Muscle layer of colon (tissue), 2 donors: ENCODE results near the gene PCSK1N.
"Not testable (repeated sequence)": the region's sequence is repeated elsewhere in the genome, so short reads cannot be mapped to it uniquely, and the experiment has no call there.

Experiments
- H3K27ac ChIP-seq: one replicate; pipeline ENCODE4 v1.7.0; 2013; ENCODE audit warnings: low read depth, mild to moderate bottlenecking, low read length, moderate library complexity
- H3K27me3 ChIP-seq, 2 donors: one replicate each; pipeline ENCODE4 v1.7.0; 2013; ENCODE audit warnings: low read length in 2 of 2, mild to moderate bottlenecking in 2 of 2; ENCODE audit not compliant: insufficient read depth in 2 of 2, control insufficient read depth in 1 of 2
- H3K36me3 ChIP-seq: one replicate; pipeline ENCODE4 v1.7.0; 2013; ENCODE audit warnings: mild to moderate bottlenecking, low read length; ENCODE audit not compliant: insufficient read depth
- H3K4me1 ChIP-seq: one replicate; pipeline ENCODE4 v1.7.0; 2013; ENCODE audit warnings: mild to moderate bottlenecking, low read length; ENCODE audit not compliant: insufficient read depth
- H3K4me3 ChIP-seq, 2 donors: one replicate each; pipeline ENCODE4 v1.7.0; 2013; ENCODE audit warnings: low read length in 2 of 2, low read depth in 1 of 2, mild to moderate bottlenecking in 1 of 2, moderate library complexity in 1 of 2
- H3K9ac ChIP-seq: one replicate; pipeline ENCODE4 v1.7.0; 2013; ENCODE audit warnings: low read length
- H3K9me3 ChIP-seq: one replicate; pipeline ENCODE4 v1.7.0; 2013; ENCODE audit warnings: mild to moderate bottlenecking, low read length
- donor health status: abdominal sarcoma.
- donor health status: Adenocarcinoma of cecum.

The PCSK1N gene

DNA sequence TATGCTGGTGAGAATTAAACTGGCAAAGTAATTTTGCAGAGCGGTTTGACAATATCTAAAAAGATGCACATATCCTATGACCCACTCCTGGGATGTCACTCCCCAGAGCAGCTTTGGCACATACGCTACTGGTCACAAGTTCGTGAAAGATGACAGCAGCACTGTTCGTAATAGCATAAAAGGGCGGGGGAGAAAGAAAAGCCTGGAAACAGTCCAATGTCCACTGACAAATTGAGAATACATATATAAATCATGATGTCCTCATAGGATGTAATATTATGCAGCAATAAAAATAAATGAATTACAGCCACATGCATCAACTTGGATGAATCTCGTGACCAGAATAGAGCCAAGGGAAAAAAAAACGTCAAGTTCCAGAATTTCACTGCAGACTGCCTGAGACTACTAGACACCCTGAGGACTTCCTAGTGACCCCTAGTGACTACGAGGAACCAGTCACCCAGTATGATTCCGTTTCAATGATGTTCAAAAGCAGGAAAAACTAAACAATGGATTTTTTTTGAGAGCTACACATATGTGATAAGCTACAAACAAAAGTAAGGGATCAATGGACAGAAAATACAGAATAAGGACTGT is 1.8 kb downstream of the PCSK1N start:
- Histone ChIP-seq H3K27me3 (peaks cover 28 to 40% of the 10 kb centered on the region in 2 donors), H3K4me3 (no peak overlapping the region), H3K9ac (no peak overlapping the region), H3K36me3 (no peaks in the 10 kb centered on the region), H3K9me3 (no peaks in the 10 kb centered on the region), H3K27ac (no peak overlapping the region), H3K4me1 (no peaks in the 10 kb centered on the region)

DNA sequence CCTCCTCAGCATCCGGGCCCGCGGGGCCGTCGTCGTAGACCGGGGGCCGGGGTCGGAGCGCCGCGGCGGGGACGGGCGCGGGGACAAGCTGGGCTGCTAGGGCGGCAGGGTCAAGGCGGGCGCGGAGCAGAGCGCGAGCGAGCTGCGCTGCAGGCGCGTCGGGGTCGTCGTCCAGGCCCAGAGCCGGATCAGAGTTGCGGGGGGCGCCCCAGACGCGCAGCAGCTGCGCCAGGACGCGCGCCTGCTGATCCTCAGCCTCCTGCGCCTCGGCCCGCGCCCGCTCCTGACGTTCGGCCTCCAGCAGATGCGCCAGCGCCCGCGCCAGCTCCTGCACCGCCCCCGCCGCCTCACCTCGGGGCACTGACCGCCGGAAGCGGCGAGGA is 3.5 kb downstream of the PCSK1N start:
- H3K4me3 ChIP-seq: no peak overlapping the region
- H3K36me3 ChIP-seq: no peaks in the 10 kb centered on the region
- peaks cover 28 to 40% of the 10 kb centered on the region in 2 donors for H3K27me3 ChIP-seq
- no peak overlapping the region for H3K9ac ChIP-seq
- H3K4me1 ChIP-seq: no peaks in the 10 kb centered on the region
- H3K9me3 ChIP-seq: no peaks in the 10 kb centered on the region
- no peak overlapping the region for H3K27ac ChIP-seq

DNA sequence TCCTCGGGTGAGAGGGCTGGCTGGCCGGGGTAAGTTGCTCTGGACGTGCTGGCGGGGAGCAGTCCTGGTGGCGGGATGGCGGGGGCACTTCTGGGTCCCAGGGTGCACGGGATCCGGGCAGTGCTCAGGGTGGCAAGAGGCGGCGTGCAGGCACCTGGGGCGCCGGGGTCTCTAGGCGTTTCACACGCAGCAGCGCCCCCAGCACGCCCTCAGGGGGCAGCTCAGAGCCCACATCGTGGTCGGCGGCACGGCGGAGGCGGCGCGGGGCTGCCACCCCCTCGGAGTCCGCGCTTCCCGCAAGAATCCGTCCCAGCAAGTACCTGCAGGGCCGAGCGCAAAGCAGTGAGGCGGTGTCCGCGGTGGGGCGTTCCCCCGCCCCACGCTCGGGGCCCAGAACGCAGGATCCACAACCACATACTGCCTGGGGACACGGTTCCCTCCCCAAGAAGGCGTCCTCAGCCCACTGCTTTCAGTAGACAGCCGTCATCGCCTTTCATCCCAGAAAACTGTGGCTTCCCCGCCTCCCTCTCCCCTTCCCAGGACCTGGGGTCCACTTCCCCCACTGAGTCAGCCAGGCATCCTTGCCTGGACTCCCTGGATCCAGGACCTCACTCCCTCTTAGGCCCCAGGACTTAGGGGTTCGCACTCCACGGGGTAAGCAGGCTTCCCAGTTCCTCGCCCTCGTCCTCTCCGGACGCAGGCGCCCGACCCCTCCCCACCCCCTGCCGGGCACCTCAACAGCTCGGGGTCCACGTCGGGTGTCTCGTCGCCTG is 4.1 kb downstream of the PCSK1N start:
- H3K9me3 ChIP-seq: no peaks in the 10 kb centered on the region
- no peaks in the 10 kb centered on the region for H3K36me3 ChIP-seq
- no peak overlapping the region for H3K27ac ChIP-seq
- no peaks in the 10 kb centered on the region for H3K4me1 ChIP-seq
- no peak overlapping the region for H3K4me3 ChIP-seq
- H3K27me3 ChIP-seq: peaks cover 28 to 40% of the 10 kb centered on the region in 2 donors
- H3K9ac ChIP-seq: no peak overlapping the region

DNA sequence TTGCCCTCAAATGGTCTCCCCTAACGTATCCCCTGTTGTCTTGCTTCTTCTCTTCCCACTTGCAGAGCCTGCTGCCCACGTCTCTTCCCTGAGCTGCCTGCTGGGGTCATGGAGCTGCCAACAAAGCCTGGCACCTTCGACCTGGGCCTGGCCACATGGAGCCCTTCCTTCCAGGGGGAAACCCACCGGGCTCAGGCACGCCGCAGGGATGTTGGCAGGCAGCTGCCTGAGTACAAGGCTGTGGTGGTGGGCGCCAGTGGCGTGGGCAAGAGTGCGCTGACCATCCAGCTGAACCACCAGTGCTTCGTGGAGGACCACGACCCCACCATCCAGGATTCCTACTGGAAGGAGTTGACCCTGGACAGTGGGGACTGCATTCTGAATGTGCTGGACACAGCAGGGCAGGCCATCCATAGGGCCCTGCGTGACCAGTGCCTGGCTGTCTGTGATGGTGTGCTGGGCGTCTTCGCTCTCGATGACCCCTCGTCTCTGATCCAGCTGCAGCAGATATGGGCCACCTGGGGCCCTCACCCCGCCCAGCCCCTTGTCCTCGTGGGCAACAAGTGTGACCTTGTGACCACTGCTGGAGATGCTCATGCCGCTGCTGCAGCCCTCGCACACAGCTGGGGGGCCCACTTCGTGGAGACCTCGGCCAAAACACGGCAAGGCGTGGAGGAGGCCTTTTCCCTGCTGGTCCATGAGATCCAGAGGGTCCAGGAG is 6.2 kb downstream of the PCSK1N start:
- Histone ChIP-seq H3K27ac (no peak overlapping the region), H3K27me3 (peaks cover 20 to 30% of the 10 kb centered on the region in 2 donors), H3K4me3 (no peak overlapping the region), H3K9ac (no peak overlapping the region), H3K4me1 (no peaks in the 10 kb centered on the region), H3K36me3 (no peaks in the 10 kb centered on the region), H3K9me3 (no peaks in the 10 kb centered on the region)

DNA sequence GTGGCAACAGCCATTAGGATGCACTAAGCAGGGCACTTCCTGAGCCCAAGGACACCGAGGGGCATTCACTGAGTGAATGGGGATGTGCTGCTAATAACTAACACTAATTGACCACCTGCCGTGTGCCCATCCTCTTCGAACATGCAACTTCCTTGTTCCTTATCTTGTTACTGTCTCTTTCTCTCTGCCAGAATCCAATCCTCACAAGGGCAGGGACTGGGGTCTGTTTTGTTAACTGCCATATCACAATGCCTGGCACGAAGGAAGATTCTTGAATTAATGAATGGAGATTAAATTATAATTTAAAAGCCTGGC is 7.8 kb downstream of the PCSK1N start:
- Histone ChIP-seq H3K27ac (no peak overlapping the region), H3K9me3 (no peaks in the 10 kb centered on the region), H3K4me1 (no peaks in the 10 kb centered on the region), H3K36me3 (peaks cover 11% of the 10 kb centered on the region), H3K4me3 (no peak overlapping the region), H3K9ac (no peak overlapping the region), H3K27me3 (peaks cover 5 to 22% of the 10 kb centered on the region in 2 donors)

DNA sequence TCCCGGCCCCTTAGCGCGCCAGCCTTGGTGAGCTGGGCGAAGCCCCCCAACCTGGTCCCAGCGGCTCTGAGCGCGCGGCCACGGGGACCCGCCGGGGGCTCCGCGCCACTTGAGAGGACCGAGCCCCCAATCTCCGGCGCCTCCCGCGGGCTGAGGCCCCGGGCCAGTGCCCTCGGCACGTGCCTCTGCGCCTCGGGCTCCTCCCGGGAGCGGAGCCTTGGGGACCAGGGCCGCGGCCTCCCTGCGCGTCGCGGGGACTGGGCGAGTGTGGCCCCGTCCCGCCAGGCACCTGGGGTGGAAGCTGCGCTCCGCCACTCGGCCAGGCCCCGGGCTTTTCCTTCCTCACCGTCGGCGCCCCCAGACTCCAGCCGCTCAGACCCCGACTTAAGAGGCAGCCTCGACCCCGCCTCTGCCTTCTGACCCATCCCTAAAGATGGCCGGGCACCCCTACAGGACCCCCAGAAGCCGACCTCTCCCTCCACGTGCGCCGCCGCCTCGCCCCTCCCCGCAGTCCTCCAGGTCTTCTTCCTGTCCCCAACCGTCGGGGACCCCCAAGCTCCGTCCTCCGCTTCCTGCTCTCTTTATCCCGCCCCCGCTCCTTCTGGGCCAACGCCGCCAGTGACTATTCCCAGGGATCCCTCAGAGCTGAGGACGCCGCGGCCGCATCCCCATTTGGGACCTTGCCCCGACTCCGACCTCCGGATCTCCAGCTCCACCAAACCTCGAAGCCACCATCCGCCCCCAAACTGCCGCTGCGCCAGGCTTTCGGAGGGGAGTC is 8.3 kb downstream of the PCSK1N start:
- H3K27me3 ChIP-seq: peaks cover 0 to 17% of the 10 kb centered on the region in 2 donors
- H3K36me3 ChIP-seq: peaks cover 16% of the 10 kb centered on the region
- H3K4me1 ChIP-seq: no peaks in the 10 kb centered on the region

DNA sequence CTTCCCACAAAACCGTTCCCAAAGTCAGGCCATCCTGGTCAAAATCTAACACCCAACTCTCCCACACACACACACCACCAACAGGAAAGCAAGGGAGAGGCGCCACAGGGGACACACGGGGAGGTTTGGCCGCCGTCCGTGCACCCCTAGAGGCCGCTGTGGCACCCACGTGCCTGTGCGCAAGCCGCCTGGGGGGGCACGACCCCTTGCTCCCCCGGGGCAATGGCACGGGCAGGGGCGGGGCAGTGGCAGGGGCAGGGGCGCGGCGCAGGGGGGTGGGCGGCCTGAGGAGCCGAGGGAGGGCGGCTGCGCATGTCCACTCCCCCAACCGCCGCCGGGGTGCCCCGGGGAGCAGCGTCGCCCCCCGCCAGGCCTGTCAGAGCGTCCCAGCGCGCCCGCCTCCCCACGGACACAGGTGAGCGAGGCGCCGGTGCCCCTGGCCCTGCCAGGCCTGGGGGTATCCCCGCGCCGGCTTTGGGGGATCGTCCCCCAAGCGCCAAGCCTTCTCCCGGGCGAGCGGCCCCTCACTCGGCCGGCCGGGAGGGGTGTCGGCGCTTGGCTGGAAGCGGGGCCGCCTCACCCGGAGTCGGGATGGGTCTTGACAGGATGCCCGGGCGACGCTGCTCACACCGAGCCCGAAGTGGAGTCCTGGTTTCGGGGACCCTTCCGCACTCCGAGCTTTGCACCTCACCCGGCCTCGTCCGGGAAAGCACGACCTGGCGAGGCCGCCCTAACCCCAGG is 9.1 kb downstream of the PCSK1N start, which contains the start of gene ERAS:
TSS of gene ERAS (plus strand) at position 379 of the 741 bp plus-strand sequence. CDS start 2,611 bp downstream, outside the sequence.
- H3K4me1 ChIP-seq: no peaks in the 10 kb centered on the region
- no peak within 1 kb of the TSS for H3K4me3 ChIP-seq
- no peak within 1 kb of the TSS for H3K27ac ChIP-seq

More for the DNA sequence above, 8.3 kb downstream of the PCSK1N start:
- Histone ChIP-seq H3K9ac (no peak overlapping the region), H3K9me3 (no peaks in the 10 kb centered on the region), H3K27ac (no peak overlapping the region), H3K4me3 (no peak overlapping the region)

DNA sequence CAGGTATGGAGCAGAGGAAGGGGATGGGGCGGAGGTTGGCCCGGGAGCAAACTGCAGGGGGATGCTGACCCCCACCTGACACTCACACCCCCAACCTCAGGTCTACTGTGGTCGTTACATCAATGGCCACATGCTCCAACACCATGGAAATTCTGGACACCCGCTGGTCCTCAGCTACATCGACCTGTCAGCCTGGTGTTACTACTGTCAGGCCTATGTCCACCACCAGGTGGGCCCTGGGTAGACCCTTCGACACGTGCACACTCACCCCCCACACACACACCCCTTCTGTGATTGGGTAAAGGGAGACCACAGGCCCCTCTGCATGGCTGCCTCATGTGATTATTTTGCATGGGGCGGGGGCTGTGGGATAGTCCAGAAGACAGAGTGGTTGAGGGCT is 11.3 kb downstream of the PCSK1N start:
- H3K9me3 ChIP-seq: no peaks in the 10 kb centered on the region
- peaks cover 25% of the 10 kb centered on the region for H3K36me3 ChIP-seq
- no peaks in the 10 kb centered on the region for H3K4me1 ChIP-seq
- H3K27me3 ChIP-seq: no peaks in the 10 kb centered on the region
- no peak overlapping the region for H3K27ac ChIP-seq
- H3K9ac ChIP-seq: no peak overlapping the region
- H3K4me3 ChIP-seq: no peak overlapping the region

More for the DNA sequence above, 9.1 kb downstream of the PCSK1N start, which contains the start of gene ERAS:
- H3K27me3 ChIP-seq: peaks cover 0 to 9% of the 10 kb centered on the region in 2 donors
- peaks cover 21% of the 10 kb centered on the region for H3K36me3 ChIP-seq
- H3K9me3 ChIP-seq: no peaks in the 10 kb centered on the region
- no peak within 1 kb of the TSS for H3K9ac ChIP-seq

DNA sequence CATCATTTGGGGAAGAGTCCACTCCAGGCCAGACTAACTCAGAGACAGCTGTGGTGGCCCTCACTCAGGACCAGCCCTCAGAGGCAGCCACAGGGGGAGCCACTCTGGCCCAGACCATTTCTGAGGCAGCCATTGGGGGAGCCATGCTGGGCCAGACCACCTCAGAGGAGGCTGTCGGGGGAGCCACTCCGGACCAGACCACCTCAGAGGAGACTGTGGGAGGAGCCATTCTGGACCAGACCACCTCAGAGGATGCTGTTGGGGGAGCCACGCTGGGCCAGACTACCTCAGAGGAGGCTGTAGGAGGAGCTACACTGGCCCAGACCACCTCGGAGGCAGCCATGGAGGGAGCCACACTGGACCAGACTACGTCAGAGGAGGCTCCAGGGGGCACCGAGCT is 12.4 kb downstream of the PCSK1N start:
- peaks cover 32% of the 10 kb centered on the region for H3K36me3 ChIP-seq

DNA sequence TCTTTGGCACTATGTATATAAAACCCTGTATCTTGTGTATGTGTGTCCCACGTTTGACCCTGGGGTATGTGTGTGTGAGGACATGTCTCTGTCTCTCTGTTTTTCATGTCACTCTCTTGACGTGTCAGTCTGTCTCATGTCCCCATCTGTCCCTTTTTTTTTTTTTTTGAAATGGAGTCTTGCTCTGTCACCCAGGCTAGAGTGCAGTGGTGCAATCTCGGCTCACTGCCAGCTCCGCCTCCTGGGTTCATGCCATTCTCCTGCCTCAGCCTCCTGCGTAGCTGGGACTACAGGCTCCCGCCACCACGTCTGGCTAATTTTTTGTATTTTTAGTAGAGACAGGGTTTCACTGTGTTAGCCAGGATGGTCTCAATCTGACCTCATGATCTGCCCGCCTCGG is 16.0 kb downstream of the PCSK1N start:
- H3K36me3 ChIP-seq: peaks cover 40% of the 10 kb centered on the region
- H3K9me3 ChIP-seq, H3K27ac ChIP-seq, H3K4me3 ChIP-seq, H3K9ac ChIP-seq, H3K4me1 ChIP-seq, H3K27me3 ChIP-seq: not testable (repeated sequence)

More for the DNA sequence above, 12.4 kb downstream of the PCSK1N start:
- no peaks in the 10 kb centered on the region for H3K27me3 ChIP-seq
- no peak overlapping the region for H3K27ac ChIP-seq
- H3K4me1 ChIP-seq: no peaks in the 10 kb centered on the region
- H3K9me3 ChIP-seq: no peaks in the 10 kb centered on the region
- no peak overlapping the region for H3K9ac ChIP-seq
- H3K4me3 ChIP-seq: no peak overlapping the region
